HG03159 (cell line): ENCODE measurements around the gene RIPOR1.
A peak's percentile ranks its signal among the peaks of the same experiment; 100 is the strongest.

Experiments
- ATAC-seq: cut with Tn5 transposase; IDR thresholded peaks from one replicate; pipeline ENCODE4 v1.9.1; 2021; ENCODE audit warnings: mild to moderate bottlenecking, moderate library complexity; ENCODE audit not compliant: unreplicated experiment

The RIPOR1 gene

GRCh38 chr16:67549936-67550335 is 21.3 kb downstream of the RIPOR1 start:
- no peak for ATAC-seq

- no peak for ATAC-seq
Observed at GRCh38 chr16:67551091-67551490, 22.5 kb downstream of the RIPOR1 start.

- ATAC-seq, result no peak
Observed at GRCh38 chr16:67551972-67552371, 23.3 kb downstream of the RIPOR1 start.

- ATAC-seq, result no peak
Observed at GRCh38 chr16:67552476-67552875, 23.8 kb downstream of the RIPOR1 start.

GRCh38 chr16:67555795-67556212 is 27.2 kb downstream of the RIPOR1 start:
- no peak for ATAC-seq

- ATAC-seq, result no peak
Observed at GRCh38 chr16:67558859-67559258, 30.2 kb downstream of the RIPOR1 start.

GRCh38 chr16:67560827-67561342 is 32.3 kb downstream of the RIPOR1 start:
- no peak for ATAC-seq

- ATAC-seq, result no peak
Observed at GRCh38 chr16:67561501-67561823, 32.8 kb downstream of the RIPOR1 start.

GRCh38 chr16:67561824-67562525 is 33.3 kb downstream of the RIPOR1 start:
- ATAC-seq, result peak; percentile 76

GRCh38 chr16:67562526-67562917 is 33.9 kb downstream of the RIPOR1 start, which contains the start of gene CTCF:
TSS of gene CTCF (plus strand) at chr16:67562526. CDS start at chr16:67610833, 48,307 bp downstream.
- peak; percentile 44 for ATAC-seq

- peak; percentile 13 for ATAC-seq
Observed at GRCh38 chr16:67562918-67563707, 34.5 kb downstream of the RIPOR1 start.

GRCh38 chr16:67563708-67564468 is 35.3 kb downstream of the RIPOR1 start:
- no peak for ATAC-seq

GRCh38 chr16:67565470-67566100 is 37.0 kb downstream of the RIPOR1 start:
- ATAC-seq, result no peak

- no peak for ATAC-seq
Observed at GRCh38 chr16:67571464-67571863, 42.8 kb downstream of the RIPOR1 start.

GRCh38 chr16:67571981-67572431 is 43.4 kb downstream of the RIPOR1 start:
- ATAC-seq, result no peak

GRCh38 chr16:67579686-67580085 is 51.1 kb downstream of the RIPOR1 start:
- no peak for ATAC-seq

- no peak for ATAC-seq
Observed at GRCh38 chr16:67580202-67580601, 51.6 kb downstream of the RIPOR1 start.

GRCh38 chr16:67593288-67593687 is 64.7 kb downstream of the RIPOR1 start:
- no peak for ATAC-seq

- ATAC-seq, result no peak
Observed at GRCh38 chr16:67593701-67594100, 65.1 kb downstream of the RIPOR1 start.

- no peak for ATAC-seq
Observed at GRCh38 chr16:67594256-67594915, 65.8 kb downstream of the RIPOR1 start.
